Nephron progenitor cell (in vitro differentiated cells): Measurements from ENCODE around the gene HOXA1.
A peak's percentile ranks its signal among the peaks of the same experiment; 100 is the strongest.

ENCODE experiments used
- DNase-seq: peaks from one replicate; pipeline ENCODE4 v3.0.0; 2021
- H3K27ac Mint-ChIP-seq: 2 replicates; pipeline ENCODE4 v1.8.0; 2021; ENCODE audit warnings: mild to moderate bottlenecking, moderate library complexity, mixed read lengths
- H3K27me3 Mint-ChIP-seq: 2 replicates; pipeline ENCODE4 v1.8.0; 2021; ENCODE audit warnings: mild to moderate bottlenecking, low read depth, mixed read lengths; ENCODE audit not compliant: poor library complexity
- H3K36me3 Mint-ChIP-seq: 2 replicates; pipeline ENCODE4 v1.8.0; 2021; ENCODE audit warnings: low read depth, mixed read lengths
- H3K4me1 Mint-ChIP-seq: 2 replicates; pipeline ENCODE4 v1.8.0; 2021; ENCODE audit warnings: mixed read lengths
- H3K4me3 Mint-ChIP-seq: 2 replicates; pipeline ENCODE4 v1.8.0; 2021; ENCODE audit warnings: mild to moderate bottlenecking, moderate library complexity, mixed read lengths
- H3K9me3 Mint-ChIP-seq: 2 replicates; pipeline ENCODE4 v1.8.0; 2021; ENCODE audit warnings: mild to moderate bottlenecking, moderate library complexity, mixed read lengths
- CTCF ChIP-seq: fragments of 200-600 bp; sonication (generic); IDR thresholded peaks from 2 replicates; pipeline ENCODE4 v1.5.0; 2021; ENCODE audit warnings: antibody characterized with exemption

Gene HOXA1

GRCh38 chr7:27095897-27096767, at the start of gene HOXA1:
Gene HOXA1 (minus strand): TSS chr7:27096000. CDS start chr7:27095912, 88 bp downstream.
- Mint-ChIP-seq H3K27ac (peak within 1 kb of the TSS; percentile 100), H3K4me1 (peaks cover 53% of the 10 kb centered on the region), H3K4me3 (peak within 1 kb of the TSS; percentile 99), H3K9me3 (no peaks in the 10 kb centered on the region), H3K27me3 (peaks cover 3% of the 10 kb centered on the region), H3K36me3 (peaks cover 59% of the 10 kb centered on the region)
- DNase-seq, result peak; percentile 91
- no peak for TF ChIP-seq CTCF

- Mint-ChIP-seq H3K36me3 (peaks cover 95% of the 10 kb centered on the region), H3K4me1 (peaks cover 51% of the 10 kb centered on the region), H3K27me3 (peaks cover 17% of the 10 kb centered on the region), H3K27ac (peak overlapping the region; percentile 99), H3K4me3 (peak overlapping the region; percentile 97), H3K9me3 (no peaks in the 10 kb centered on the region)
- peak; percentile 49 for DNase-seq
- no peak for TF ChIP-seq CTCF
These were observed 49.5 kb upstream of the HOXA1 start for GRCh38 chr7:27145165-27145913.

GRCh38 chr7:27144781-27145164, 49.0 kb upstream of the HOXA1 start:
- peak overlapping the region; percentile 97 for H3K4me3 Mint-ChIP-seq
- peaks cover 51% of the 10 kb centered on the region for H3K4me1 Mint-ChIP-seq
- H3K9me3 Mint-ChIP-seq, result no peaks in the 10 kb centered on the region

GRCh38 chr7:27143950-27144780, 48.4 kb upstream of the HOXA1 start:
- peak; percentile 6 for TF ChIP-seq CTCF
- peak overlapping the region; percentile 99 for H3K27ac Mint-ChIP-seq
- peaks cover 92% of the 10 kb centered on the region for H3K36me3 Mint-ChIP-seq
- no peaks in the 10 kb centered on the region for H3K9me3 Mint-ChIP-seq
- H3K27me3 Mint-ChIP-seq, result peaks cover 17% of the 10 kb centered on the region
- DNase-seq, result no peak
- H3K4me3 Mint-ChIP-seq, result peak overlapping the region; percentile 97
- H3K4me1 Mint-ChIP-seq, result peaks cover 51% of the 10 kb centered on the region

More at GRCh38 chr7:27144781-27145164, 49.0 kb upstream of the HOXA1 start:
- peak; percentile 42 for DNase-seq
- Mint-ChIP-seq H3K27ac (peak overlapping the region; percentile 99), H3K27me3 (peaks cover 17% of the 10 kb centered on the region), H3K36me3 (peaks cover 95% of the 10 kb centered on the region)
- no peak for TF ChIP-seq CTCF

- peaks cover 21% of the 10 kb centered on the region for H3K27me3 Mint-ChIP-seq
- H3K36me3 Mint-ChIP-seq, result peaks cover 91% of the 10 kb centered on the region
- H3K4me1 Mint-ChIP-seq, result peaks cover 59% of the 10 kb centered on the region
- DNase-seq, result peak; percentile 92
- peak; percentile 90 for TF ChIP-seq CTCF
- H3K4me3 Mint-ChIP-seq, result peak within 1 kb of the TSS; percentile 97
- H3K27ac Mint-ChIP-seq, result peak within 1 kb of the TSS; percentile 100
- no peaks in the 10 kb centered on the region for H3K9me3 Mint-ChIP-seq
These were observed 47.5 kb upstream of the HOXA1 start, which contains the start of gene HOXA5 for GRCh38 chr7:27143023-27143949. Gene HOXA5 (minus strand): TSS chr7:27143681. CDS start chr7:27143607, 74 bp downstream.
